K562 (cell line): ENCODE measurements around the gene LY6G6F. TPM values are rescaled to one million over a fixed set of nuclear protein-coding genes. Genes with fewer than 3 reads are reported as not detected.
A peak's percentile ranks its signal among the peaks of the same experiment; 100 is the strongest.

Source experiments
- ATF2 ChIP-seq: sonication (generic); formaldehyde crosslinking; IDR thresholded peaks from 2 replicates; pipeline ENCODE4 v1.8.1; 2022; ENCODE audit warnings: missing genetic modification reagents
- BRD9 ChIP-seq: fragments of 450-650 bp; IDR thresholded peaks from 2 replicates; pipeline ENCODE4 v1.6.1; 2018; ENCODE audit warnings: low read depth; ENCODE audit not compliant: partially characterized antibody
- C11orf30 ChIP-seq: fragments of 450-650 bp; IDR thresholded peaks from 2 replicates; pipeline ENCODE4 v1.6.1; 2016; ENCODE audit warnings: low read depth, mild to moderate bottlenecking
- CBX2 ChIP-seq: fragments of 200-600 bp; sonication (generic); IDR thresholded peaks from one replicate; pipeline ENCODE4 v1.6.1; 2012; ENCODE audit warnings: mild to moderate bottlenecking, low read length, inconsistent platforms; ENCODE audit not compliant: insufficient read depth, poor library complexity, severe bottlenecking
- ELK1 ChIP-seq: sonication (generic); formaldehyde crosslinking; IDR thresholded peaks from 2 replicates; pipeline ENCODE4 v1.8.1; 2022; ENCODE audit warnings: missing genetic modification reagents
- KAT8 ChIP-seq: fragments of 450-650 bp; IDR thresholded peaks from 2 replicates; pipeline ENCODE4 v1.6.1; 2016; ENCODE audit warnings: low read depth, mild to moderate bottlenecking
- KDM1A ChIP-seq, 2 experiments: fragments of 450-650 bp; IDR thresholded peaks; 2 replicates each; pipeline ENCODE4 v1.6.1; 2016; ENCODE audit warnings: mild to moderate bottlenecking in 2 of 2
- NCOA4 ChIP-seq: fragments of 450-650 bp; IDR thresholded peaks from 2 replicates; pipeline ENCODE4 v1.6.1; 2018; ENCODE audit warnings: mild to moderate bottlenecking; ENCODE audit not compliant: partially characterized antibody
- NEUROD1 ChIP-seq: fragments of 150-350 bp; IDR thresholded peaks from 2 replicates; pipeline ENCODE4 v1.6.1; 2014; ENCODE audit warnings: borderline replicate concordance, low read length, low read depth; ENCODE audit not compliant: partially characterized antibody
- NFXL1 ChIP-seq: fragments of 450-650 bp; formaldehyde crosslinking; IDR thresholded peaks from 2 replicates; pipeline ENCODE4 v1.4.0; 2021; ENCODE audit warnings: mild to moderate bottlenecking
- PCBP1 ChIP-seq: fragments of 200-400 bp; formaldehyde crosslinking; IDR thresholded peaks from 2 replicates; pipeline ENCODE4 v1.6.1; 2018; ENCODE audit warnings: mild to moderate bottlenecking, low read depth, low read length; ENCODE audit not compliant: poor library complexity, severe bottlenecking
- RERE ChIP-seq: sonication (generic); formaldehyde crosslinking; IDR thresholded peaks from 2 replicates; pipeline ENCODE4 v1.8.0; 2023; ENCODE audit warnings: missing genetic modification reagents, mild to moderate bottlenecking, borderline replicate concordance
- RFX5 ChIP-seq: IDR thresholded peaks from 2 replicates; pipeline ENCODE4 v1.6.1; 2011; ENCODE audit warnings: low read depth, mild to moderate bottlenecking, improper control_type of control experiment, low read length
- THAP7 ChIP-seq: fragments of 250-450 bp; sonication (Bioruptor Pico); IDR thresholded peaks from 2 replicates; pipeline ENCODE4 v1.5.0; 2021
- ZBTB43 ChIP-seq: sonication (generic); formaldehyde crosslinking; IDR thresholded peaks from 2 replicates; pipeline ENCODE4 v1.8.0; 2023; ENCODE audit warnings: mild to moderate bottlenecking, missing genetic modification reagents
- ZNF197 ChIP-seq: fragments of 200-800 bp; sonication (Bioruptor generic); IDR thresholded peaks from 2 replicates; pipeline ENCODE4 v1.6.1; 2016; ENCODE audit warnings: low read depth, missing genetic modification characterization, missing compliant biosample characterization
- polyA plus RNA-seq, 8 experiments: library from polyadenylated mRNA; depleted of rRNA in 4 of 8; stranded (reverse) in 5 of 8; unstranded in 3 of 8; fragments of >200 nt; fragmentation: Nextera tagmentation in 2 of 8; fragmentation: Illumina TruSeq in 1 of 8; extraction: Ambion mirVana in 2 of 8; extraction: Trizol in 1 of 8; gene quantifications; 2 replicates each; pipeline versions ENCODE4 v1.2.1 to v1.2.3, GENCODE V29; 2011 to 2014; ENCODE audit warnings: inconsistent platforms in 1 of 8, missing spikeins in 1 of 8
- total RNA-seq, 7 experiments: library from RNA; depleted of rRNA in 6 of 7; stranded (reverse); fragments of >200 nt in 6 of 7; fragmentation: Illumina TruSeq in 2 of 7; extraction: Trizol in 2 of 7; gene quantifications; 2 replicates each; pipeline versions ENCODE4 v1.2.1 to v1.2.3, GENCODE V29; 2011 to 2021; ENCODE audit warnings: low replicate concordance in 1 of 7

LY6G6F gene
- total and polyA plus RNA-seq, 9 of the 15 experiments (the other 6 are each of a cell fraction or from before 2014, with no cell fraction given) = 0.14 to 0.50 (median 0.28) TPM; not detected in 2

- 0 out of 2 replicates have a peak, but pooled peaks have one; percentile 81 for TF ChIP-seq RERE (CRISPR knock-in tag)
- no peak for TF ChIP-seq RFX5
- no peak for TF ChIP-seq ELK1 (CRISPR knock-in tag)
- no peak for TF ChIP-seq ATF2 (CRISPR knock-in tag)
- TF ChIP-seq ZBTB43 (CRISPR knock-in tag) = no peak
- 0 out of 2 replicates have a peak, but pooled peaks have one; percentile 2 for TF ChIP-seq KAT8
- TF ChIP-seq NEUROD1 = no peak
- TF ChIP-seq BRD9 = no peak
- TF ChIP-seq THAP7 = 0 out of 2 replicates have a peak, but pooled peaks have one; percentile 41
- no peak for TF ChIP-seq ZNF197 (CRISPR knock-in tag)
- TF ChIP-seq NCOA4 = no peak
- TF ChIP-seq KDM1A (IDR thresholded peaks at IDR 0.05) = no peak
- TF ChIP-seq PCBP1 = no peak
- no peak for TF ChIP-seq NFXL1 (CRISPR knock-in tag)
- no peak for TF ChIP-seq C11orf30
- TF ChIP-seq CBX2 = no peak
Measured at GRCh38 chr6:31689249-31690110, 17.2 kb upstream of the LY6G6F start (continued).
